ENCODE measurements around the gene BMF.

The BMF gene

GRCh38 chr15:40104296-40104864 lies 4.3 kb downstream of the BMF start:
- FAIRE-seq = no peak
- no peak for DNase-seq (ENCODE audit: insufficient read length, low spot score)

- FAIRE-seq = no peak
- no peak for DNase-seq (ENCODE audit: insufficient read length, low spot score)
Measured at GRCh38 chr15:40103864-40104271, 4.8 kb downstream of the BMF start.

GRCh38 chr15:40102897-40103858 lies 5.5 kb downstream of the BMF start:
- FAIRE-seq = peak; percentile 33

GRCh38 chr15:40100947-40101905 lies 7.5 kb downstream of the BMF start:
- DNase-seq (ENCODE audit: insufficient read length, low spot score) = no peak
- FAIRE-seq = peak; percentile 83

More at GRCh38 chr15:40102897-40103858, 5.5 kb downstream of the BMF start:
- no peak for DNase-seq (ENCODE audit: insufficient read length, low spot score)

- FAIRE-seq (peak; percentile 64), DNase-seq (ENCODE audit: insufficient read length, low spot score) (no peak)
Measured at GRCh38 chr15:40100123-40100946, 8.3 kb downstream of the BMF start.

GRCh38 chr15:40098489-40099261 lies 10.0 kb downstream of the BMF start:
- peak; percentile 86 for DNase-seq (ENCODE audit: insufficient read length, low spot score)
- peak; percentile 97 for FAIRE-seq

GRCh38 chr15:40097968-40098476 lies 10.7 kb downstream of the BMF start:
- no peak for FAIRE-seq
- DNase-seq (ENCODE audit: insufficient read length, low spot score) = no peak

- no peak for DNase-seq (ENCODE audit: insufficient read length, low spot score)
Measured at GRCh38 chr15:40097096-40097967, 11.3 kb downstream of the BMF start.

GRCh38 chr15:40096094-40096891 lies 12.4 kb downstream of the BMF start:
- DNase-seq (ENCODE audit: insufficient read length, low spot score) (no peak), FAIRE-seq (peak; percentile 88)

More at GRCh38 chr15:40097096-40097967, 11.3 kb downstream of the BMF start:
- peak; percentile 4 for FAIRE-seq

GRCh38 chr15:40095371-40096093 lies 13.1 kb downstream of the BMF start:
- DNase-seq (ENCODE audit: insufficient read length, low spot score) = no peak
- FAIRE-seq = peak; percentile 78

GRCh38 chr15:40094156-40094555 lies 14.5 kb downstream of the BMF start:
- FAIRE-seq (no peak), DNase-seq (ENCODE audit: insufficient read length, low spot score) (no peak)

GRCh38 chr15:40092979-40093869 lies 15.5 kb downstream of the BMF start:
- DNase-seq (ENCODE audit: insufficient read length, low spot score) (no peak), FAIRE-seq (peak; percentile 56)

GRCh38 chr15:40092256-40092978 lies 16.3 kb downstream of the BMF start:
- FAIRE-seq (no peak), DNase-seq (ENCODE audit: insufficient read length, low spot score) (no peak)

GRCh38 chr15:40091861-40092255 lies 16.8 kb downstream of the BMF start:
- no peak for DNase-seq (ENCODE audit: insufficient read length, low spot score)
- FAIRE-seq = no peak
